DND-41 (cell line): Measurements from ENCODE around the gene SON.

Experiments used
- EZH2 ChIP-seq: IDR thresholded peaks from 3 replicates; pipeline ENCODE4 v1.6.1; 2012; ENCODE audit warnings: borderline replicate concordance, low read depth, mild to moderate bottlenecking, moderate library complexity, low read length, inconsistent platforms; ENCODE audit not compliant: severe bottlenecking
- TF ChIP-seq, protein P1 (sequence below): IDR thresholded peaks from 2 replicates; pipeline ENCODE4 v1.5.1; 2012; ENCODE audit warnings: borderline replicate concordance, low read length, moderate library complexity, mild to moderate bottlenecking; ENCODE audit not compliant: poor library complexity, severe bottlenecking; ENCODE audit errors: extremely low read depth

DNA sequence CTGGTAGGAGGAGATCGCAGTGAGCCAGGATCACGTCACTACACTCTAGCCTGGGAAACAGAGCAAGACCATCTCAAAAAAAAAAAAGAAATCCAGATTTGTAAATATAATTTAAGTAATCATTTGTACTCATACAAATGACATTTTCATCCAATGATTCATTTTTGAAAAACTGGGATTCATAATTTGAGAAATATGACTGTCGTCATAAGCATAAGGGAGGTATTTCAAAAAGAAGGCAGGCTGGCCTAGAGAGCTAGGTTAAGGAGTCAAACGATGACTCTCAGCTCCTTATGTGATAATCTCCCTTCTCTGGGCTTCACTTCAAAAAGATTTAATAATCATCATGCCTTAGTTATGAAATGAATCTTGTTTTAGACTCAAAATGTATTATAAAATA is 3.2 kb upstream of the SON start:
- TF ChIP-seq, protein P1, sequence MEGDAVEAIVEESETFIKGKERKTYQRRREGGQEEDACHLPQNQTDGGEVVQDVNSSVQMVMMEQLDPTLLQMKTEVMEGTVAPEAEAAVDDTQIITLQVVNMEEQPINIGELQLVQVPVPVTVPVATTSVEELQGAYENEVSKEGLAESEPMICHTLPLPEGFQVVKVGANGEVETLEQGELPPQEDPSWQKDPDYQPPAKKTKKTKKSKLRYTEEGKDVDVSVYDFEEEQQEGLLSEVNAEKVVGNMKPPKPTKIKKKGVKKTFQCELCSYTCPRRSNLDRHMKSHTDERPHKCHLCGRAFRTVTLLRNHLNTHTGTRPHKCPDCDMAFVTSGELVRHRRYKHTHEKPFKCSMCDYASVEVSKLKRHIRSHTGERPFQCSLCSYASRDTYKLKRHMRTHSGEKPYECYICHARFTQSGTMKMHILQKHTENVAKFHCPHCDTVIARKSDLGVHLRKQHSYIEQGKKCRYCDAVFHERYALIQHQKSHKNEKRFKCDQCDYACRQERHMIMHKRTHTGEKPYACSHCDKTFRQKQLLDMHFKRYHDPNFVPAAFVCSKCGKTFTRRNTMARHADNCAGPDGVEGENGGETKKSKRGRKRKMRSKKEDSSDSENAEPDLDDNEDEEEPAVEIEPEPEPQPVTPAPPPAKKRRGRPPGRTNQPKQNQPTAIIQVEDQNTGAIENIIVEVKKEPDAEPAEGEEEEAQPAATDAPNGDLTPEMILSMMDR, result no peak
- TF ChIP-seq EZH2, result no peak
